Parathyroid adenoma (tissue), 2 donors: ENCODE data around the gene CD96.

Experiments used
- H2AFZ ChIP-seq: fragments of 300-600 bp; sonication (generic); one replicate; pipeline ENCODE4 v1.7.0; 2017; ENCODE audit warnings: antibody characterized with exemption, mild to moderate bottlenecking
- H3K27ac ChIP-seq: fragments of 300-600 bp; sonication (generic); one replicate; pipeline ENCODE4 v1.7.0; 2017
- H3K27me3 ChIP-seq: fragments of 300-600 bp; sonication (generic); one replicate; pipeline ENCODE4 v1.7.0; 2017; ENCODE audit warnings: low read length; ENCODE audit not compliant: control insufficient read depth, insufficient read depth
- H3K36me3 ChIP-seq: fragments of 300-600 bp; sonication (generic); one replicate; pipeline ENCODE4 v1.7.0; 2017; ENCODE audit warnings: low read length; ENCODE audit not compliant: control insufficient read depth, insufficient read depth
- H3K4me1 ChIP-seq: fragments of 300-600 bp; sonication (generic); one replicate; pipeline ENCODE4 v1.7.0; 2017; ENCODE audit warnings: control low read depth
- H3K4me2 ChIP-seq: fragments of 300-600 bp; sonication (generic); one replicate; pipeline ENCODE4 v1.7.0; 2017; ENCODE audit warnings: low read length
- H3K4me3 ChIP-seq: fragments of 300-600 bp; sonication (generic); one replicate; pipeline ENCODE4 v1.7.0; 2017; ENCODE audit warnings: low read depth, low read length
- H3K79me2 ChIP-seq: fragments of 300-600 bp; sonication (generic); one replicate; pipeline ENCODE4 v1.7.0; 2017; ENCODE audit warnings: control low read depth
- H3K9ac ChIP-seq: fragments of 300-600 bp; sonication (generic); one replicate; pipeline ENCODE4 v1.7.0; 2017; ENCODE audit warnings: mild to moderate bottlenecking
- H3K9me3 ChIP-seq: fragments of 300-600 bp; sonication (generic); one replicate; pipeline ENCODE4 v1.7.0; 2017; ENCODE audit warnings: low read length; ENCODE audit not compliant: control insufficient read depth
- CTCF ChIP-seq: fragments of 300-600 bp; sonication (generic); IDR thresholded peaks from one replicate; pipeline ENCODE4 v1.7.0; 2017; ENCODE audit warnings: antibody characterized with exemption, mild to moderate bottlenecking
- donor health status: primary hyperparathyroidism.

Gene CD96

DNA sequence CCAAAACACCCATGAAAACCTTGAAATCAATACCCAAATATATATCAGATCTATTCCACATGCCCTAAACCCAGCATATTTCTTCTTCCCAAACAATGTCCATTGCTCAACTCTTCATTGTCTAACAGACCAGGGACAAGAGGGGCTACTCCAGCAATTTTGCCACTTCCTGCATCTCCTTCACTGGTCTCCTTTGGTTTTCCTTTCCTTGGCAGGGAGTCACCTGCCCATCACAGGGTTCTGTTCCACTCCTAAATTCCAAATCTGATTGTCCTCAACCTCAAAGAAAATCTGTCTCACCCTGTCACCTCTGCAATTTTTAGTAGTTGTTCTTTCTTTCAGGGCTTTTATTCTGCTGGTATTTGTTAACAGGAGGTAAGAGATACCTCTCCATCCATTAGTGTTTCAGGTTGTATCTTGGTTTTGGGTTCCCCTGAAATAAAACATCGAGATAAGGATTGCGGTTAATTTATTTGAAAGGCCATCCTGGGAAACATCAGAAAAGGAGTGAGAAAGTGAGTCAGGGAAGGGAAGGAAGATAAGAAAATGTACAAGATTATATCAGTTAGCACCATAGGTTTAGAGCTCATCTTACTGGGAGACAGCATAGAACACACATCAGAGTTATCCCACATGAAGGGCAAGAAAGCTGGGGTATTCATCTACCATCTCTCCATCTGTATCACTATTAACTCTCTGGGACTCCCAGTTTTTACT lies 39.6 kb downstream of the CD96 start:
- Histone ChIP-seq H3K27ac (no peak overlapping the region), H3K9me3 (no peaks in the 10 kb centered on the region), H3K4me2 (no peak overlapping the region), H3K27me3 (no peaks in the 10 kb centered on the region), H3K9ac (no peak overlapping the region), H3K4me1 (no peaks in the 10 kb centered on the region), H3K4me3 (no peak overlapping the region), H3K36me3 (no peaks in the 10 kb centered on the region), H2AFZ (no peak overlapping the region), H3K79me2 (no peaks in the 10 kb centered on the region)
- TF ChIP-seq CTCF, result no peak

- H3K4me1 ChIP-seq, result no peaks in the 10 kb centered on the region
- no peak overlapping the region for H3K4me2 ChIP-seq
- H3K9ac ChIP-seq, result no peak overlapping the region
- no peak overlapping the region for H2AFZ ChIP-seq
- H3K36me3 ChIP-seq, result no peaks in the 10 kb centered on the region
- no peak overlapping the region for H3K27ac ChIP-seq
- no peak for TF ChIP-seq CTCF
- no peaks in the 10 kb centered on the region for H3K9me3 ChIP-seq
- no peak overlapping the region for H3K4me3 ChIP-seq
- H3K27me3 ChIP-seq, result no peaks in the 10 kb centered on the region
- H3K79me2 ChIP-seq, result no peaks in the 10 kb centered on the region
Measured at GRCh38 chr3:111582120-111582474, 40.1 kb downstream of the CD96 start.

- Histone ChIP-seq H3K9me3 (no peaks in the 10 kb centered on the region), H3K4me2 (no peak overlapping the region), H3K79me2 (no peaks in the 10 kb centered on the region), H3K4me1 (no peaks in the 10 kb centered on the region), H3K27me3 (no peaks in the 10 kb centered on the region), H3K4me3 (no peak overlapping the region), H2AFZ (no peak overlapping the region), H3K36me3 (no peaks in the 10 kb centered on the region), H3K27ac (no peak overlapping the region), H3K9ac (no peak overlapping the region)
- TF ChIP-seq CTCF, result no peak
Measured at GRCh38 chr3:111584744-111585143, 42.7 kb downstream of the CD96 start.

- Histone ChIP-seq H3K4me2 (no peak overlapping the region), H3K27me3 (no peaks in the 10 kb centered on the region), H3K4me3 (no peak overlapping the region), H3K27ac (no peak overlapping the region), H3K9ac (no peak overlapping the region), H3K4me1 (no peaks in the 10 kb centered on the region), H3K9me3 (no peaks in the 10 kb centered on the region), H2AFZ (no peak overlapping the region), H3K79me2 (no peaks in the 10 kb centered on the region), H3K36me3 (no peaks in the 10 kb centered on the region)
- TF ChIP-seq CTCF, result no peak
Measured at GRCh38 chr3:111585217-111585616, 43.2 kb downstream of the CD96 start.

DNA sequence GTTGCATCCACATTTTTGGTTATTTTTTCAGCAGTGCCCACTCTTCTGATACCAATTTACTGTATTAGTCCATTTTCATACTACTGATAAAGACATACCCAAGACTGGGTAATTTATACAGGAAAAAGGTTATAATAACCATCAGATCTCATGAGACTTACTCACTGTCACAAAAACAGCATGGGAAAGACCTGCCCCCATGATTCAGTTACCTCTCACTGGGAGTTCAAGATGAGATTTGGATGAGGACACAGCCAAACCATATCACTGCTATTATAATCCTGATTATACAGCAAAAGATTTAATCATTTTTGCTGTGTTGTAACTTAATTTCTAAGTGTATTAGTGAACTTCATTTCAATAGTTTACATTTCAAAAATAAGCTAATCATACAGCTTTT lies 46.5 kb downstream of the CD96 start:
- no peak overlapping the region for H3K4me2 ChIP-seq
- H2AFZ ChIP-seq, result no peak overlapping the region
- no peaks in the 10 kb centered on the region for H3K36me3 ChIP-seq
- H3K9ac ChIP-seq, result no peak overlapping the region
- no peaks in the 10 kb centered on the region for H3K27me3 ChIP-seq
- no peak overlapping the region for H3K4me3 ChIP-seq
- no peaks in the 10 kb centered on the region for H3K79me2 ChIP-seq
- no peaks in the 10 kb centered on the region for H3K4me1 ChIP-seq
- H3K9me3 ChIP-seq, result no peaks in the 10 kb centered on the region
- no peak for TF ChIP-seq CTCF
- H3K27ac ChIP-seq, result no peak overlapping the region
